ENCODE measurements around the gene ATP1A3.

GRCh38 chr19:41987141-41987860 is 6.7 kb downstream of the ATP1A3 start:
- no peak for TF ChIP-seq CTCF (IDR thresholded peaks at IDR 0.05)
- no peak for TF ChIP-seq POLR2A (IDR thresholded peaks at IDR 0.05)

All from heart left ventricle (tissue), 13 donors.